GM23338 (cell line): ENCODE results near the gene GPC5. TPM values are rescaled to one million over a fixed set of nuclear protein-coding genes. Genes with fewer than 3 reads are reported as not detected.
"Not testable (repeated sequence)": the region's sequence is repeated elsewhere in the genome, so short reads cannot be mapped to it uniquely, and the experiment has no call there.

Source experiments
- ATAC-seq: fragments of 200-7000 bp; cut with Tn5 transposase; 3 replicates; pipeline ENCODE4 v1.9.1; 2020
- DNase-seq: peaks from one replicate; pipeline ENCODE4 v3.0.0-alpha.2; 2015; ENCODE audit warnings: low spot score
- H2AFZ ChIP-seq: fragments of 200-600 bp; sonication (generic); 2 replicates; pipeline ENCODE4 v1.8.0; 2016; ENCODE audit warnings: antibody characterized with exemption, mild to moderate bottlenecking, moderate library complexity
- H3F3A ChIP-seq: fragments of 200-600 bp; sonication (generic); replicated peaks from 2 replicates; pipeline ENCODE4 v1.8.0; 2017; ENCODE audit warnings: antibody characterized with exemption, mixed run types, low read depth
- H3K27ac ChIP-seq: fragments of 200-600 bp; sonication (generic); 2 replicates; pipeline ENCODE4 v1.6.1; 2016; ENCODE audit warnings: low read depth
- H3K27me3 ChIP-seq: fragments of 200-600 bp; sonication (generic); 2 replicates; pipeline ENCODE4 v1.8.0; 2016; ENCODE audit warnings: mild to moderate bottlenecking, mixed run types, moderate library complexity; ENCODE audit not compliant: insufficient read depth
- H3K36me3 ChIP-seq: fragments of 200-600 bp; sonication (generic); 2 replicates; pipeline ENCODE4 v1.8.0; 2016; ENCODE audit warnings: mild to moderate bottlenecking; ENCODE audit not compliant: insufficient read depth
- H3K4me1 ChIP-seq: fragments of 200-600 bp; sonication (generic); 2 replicates; pipeline ENCODE4 v1.8.0; 2016; ENCODE audit warnings: mild to moderate bottlenecking, moderate library complexity; ENCODE audit not compliant: insufficient read depth
- H3K4me2 ChIP-seq: fragments of 200-600 bp; sonication (generic); 2 replicates; pipeline ENCODE4 v1.7.1; 2017; ENCODE audit warnings: mixed run types
- H3K4me3 ChIP-seq: fragments of 200-600 bp; sonication (generic); 2 replicates; pipeline ENCODE4 v1.6.1; 2016; ENCODE audit warnings: mixed run types
- H3K79me2 ChIP-seq: fragments of 200-600 bp; sonication (generic); replicated peaks from 2 replicates; pipeline ENCODE4 v1.8.0; 2017; ENCODE audit warnings: mild to moderate bottlenecking; ENCODE audit not compliant: insufficient read depth
- H3K9me2 ChIP-seq: fragments of 200-600 bp; sonication (generic); 2 replicates; pipeline ENCODE4 v1.8.0; 2017; ENCODE audit not compliant: insufficient read depth
- H4K20me1 ChIP-seq: fragments of 200-600 bp; sonication (generic); replicated peaks from 2 replicates; pipeline ENCODE4 v1.8.0; 2017; ENCODE audit warnings: mild to moderate bottlenecking; ENCODE audit not compliant: insufficient read depth
- H3K27ac Mint-ChIP-seq: 2 replicates; pipeline ENCODE4 v1.8.0; 2020; ENCODE audit warnings: inconsistent platforms, mild to moderate bottlenecking, moderate library complexity, mixed read lengths
- H3K27me3 Mint-ChIP-seq: 3 replicates; pipeline ENCODE4 v1.8.0; 2022; ENCODE audit warnings: low read depth, mild to moderate bottlenecking, moderate library complexity, mixed read lengths, inconsistent platforms; ENCODE audit not compliant: insufficient read depth, poor library complexity
- H3K36me3 Mint-ChIP-seq: 3 replicates; pipeline ENCODE4 v1.8.0; 2021; ENCODE audit warnings: low read depth, mild to moderate bottlenecking, inconsistent platforms, moderate library complexity, mixed read lengths
- H3K4me1 Mint-ChIP-seq: 3 replicates; pipeline ENCODE4 v1.8.0; 2020; ENCODE audit warnings: mild to moderate bottlenecking, inconsistent platforms, mixed read lengths
- H3K4me3 Mint-ChIP-seq: 3 replicates; pipeline ENCODE4 v1.8.0; 2021; ENCODE audit warnings: moderate library complexity, mild to moderate bottlenecking, inconsistent platforms, mixed read lengths
- H3K9me3 Mint-ChIP-seq: 3 replicates; pipeline ENCODE4 v1.8.0; 2020; ENCODE audit warnings: moderate library complexity, mild to moderate bottlenecking, inconsistent platforms, mixed read lengths
- POLR2AphosphoS5 ChIP-seq: IDR thresholded peaks from 2 replicates; pipeline ENCODE4 v1.6.1; 2016; ENCODE audit warnings: antibody characterized with exemption, low read depth
- STAT1 ChIP-seq: IDR thresholded peaks from one replicate; pipeline ENCODE4 v1.6.1; 2016; ENCODE audit warnings: antibody characterized with exemption; ENCODE audit not compliant: unreplicated experiment
- ZNF114 ChIP-seq: fragments of 250-450 bp; sonication (Bioruptor Pico); IDR thresholded peaks from 2 replicates; pipeline ENCODE4 v1.5.0; 2020; ENCODE audit warnings: mild to moderate bottlenecking, moderate library complexity
- polyA plus RNA-seq: library from polyadenylated mRNA; unstranded; fragments of >200 nt; fragmentation: Nextera tagmentation; extraction: Ambion mirVana; gene quantifications from 2 replicates; pipeline ENCODE4 v1.2.1, GENCODE V29; 2016
- total RNA-seq: library from RNA; depleted of rRNA; stranded (reverse); fragments of >200 nt; shearing (Covaris generic); gene quantifications from 2 replicates; pipeline ENCODE4 v1.2.3, GENCODE V29; 2014
- TF ChIP-seq, protein P1 (sequence below): fragments of 250-450 bp; sonication (Bioruptor Pico); IDR thresholded peaks from 2 replicates; pipeline ENCODE4 v1.5.0; 2020; ENCODE audit warnings: mild to moderate bottlenecking, moderate library complexity

GPC5 gene
- total and polyA plus RNA-seq, 2 experiments from 2014 or later, result 0.95 to 1.1 TPM

DNA sequence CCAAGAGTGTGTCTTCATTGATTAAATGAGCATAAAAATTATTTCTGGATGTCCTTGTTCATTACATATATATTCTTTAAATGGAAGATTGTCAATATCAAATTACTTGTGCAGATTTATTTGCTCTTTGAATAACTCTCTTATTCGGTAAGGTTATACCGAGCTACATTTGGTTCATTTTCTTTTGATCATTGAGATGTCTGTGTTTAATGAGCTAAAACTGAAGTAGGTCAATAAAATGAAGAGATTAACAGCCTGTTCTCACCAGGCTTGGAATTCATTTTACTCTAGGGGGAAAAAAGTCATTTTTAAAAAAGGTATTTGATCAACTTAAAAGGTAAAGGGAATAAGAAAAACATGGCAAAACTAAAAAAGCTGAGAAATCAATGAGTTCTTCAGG is 10.6 kb downstream of the GPC5 start (continued):
- TF ChIP-seq, protein P1, sequence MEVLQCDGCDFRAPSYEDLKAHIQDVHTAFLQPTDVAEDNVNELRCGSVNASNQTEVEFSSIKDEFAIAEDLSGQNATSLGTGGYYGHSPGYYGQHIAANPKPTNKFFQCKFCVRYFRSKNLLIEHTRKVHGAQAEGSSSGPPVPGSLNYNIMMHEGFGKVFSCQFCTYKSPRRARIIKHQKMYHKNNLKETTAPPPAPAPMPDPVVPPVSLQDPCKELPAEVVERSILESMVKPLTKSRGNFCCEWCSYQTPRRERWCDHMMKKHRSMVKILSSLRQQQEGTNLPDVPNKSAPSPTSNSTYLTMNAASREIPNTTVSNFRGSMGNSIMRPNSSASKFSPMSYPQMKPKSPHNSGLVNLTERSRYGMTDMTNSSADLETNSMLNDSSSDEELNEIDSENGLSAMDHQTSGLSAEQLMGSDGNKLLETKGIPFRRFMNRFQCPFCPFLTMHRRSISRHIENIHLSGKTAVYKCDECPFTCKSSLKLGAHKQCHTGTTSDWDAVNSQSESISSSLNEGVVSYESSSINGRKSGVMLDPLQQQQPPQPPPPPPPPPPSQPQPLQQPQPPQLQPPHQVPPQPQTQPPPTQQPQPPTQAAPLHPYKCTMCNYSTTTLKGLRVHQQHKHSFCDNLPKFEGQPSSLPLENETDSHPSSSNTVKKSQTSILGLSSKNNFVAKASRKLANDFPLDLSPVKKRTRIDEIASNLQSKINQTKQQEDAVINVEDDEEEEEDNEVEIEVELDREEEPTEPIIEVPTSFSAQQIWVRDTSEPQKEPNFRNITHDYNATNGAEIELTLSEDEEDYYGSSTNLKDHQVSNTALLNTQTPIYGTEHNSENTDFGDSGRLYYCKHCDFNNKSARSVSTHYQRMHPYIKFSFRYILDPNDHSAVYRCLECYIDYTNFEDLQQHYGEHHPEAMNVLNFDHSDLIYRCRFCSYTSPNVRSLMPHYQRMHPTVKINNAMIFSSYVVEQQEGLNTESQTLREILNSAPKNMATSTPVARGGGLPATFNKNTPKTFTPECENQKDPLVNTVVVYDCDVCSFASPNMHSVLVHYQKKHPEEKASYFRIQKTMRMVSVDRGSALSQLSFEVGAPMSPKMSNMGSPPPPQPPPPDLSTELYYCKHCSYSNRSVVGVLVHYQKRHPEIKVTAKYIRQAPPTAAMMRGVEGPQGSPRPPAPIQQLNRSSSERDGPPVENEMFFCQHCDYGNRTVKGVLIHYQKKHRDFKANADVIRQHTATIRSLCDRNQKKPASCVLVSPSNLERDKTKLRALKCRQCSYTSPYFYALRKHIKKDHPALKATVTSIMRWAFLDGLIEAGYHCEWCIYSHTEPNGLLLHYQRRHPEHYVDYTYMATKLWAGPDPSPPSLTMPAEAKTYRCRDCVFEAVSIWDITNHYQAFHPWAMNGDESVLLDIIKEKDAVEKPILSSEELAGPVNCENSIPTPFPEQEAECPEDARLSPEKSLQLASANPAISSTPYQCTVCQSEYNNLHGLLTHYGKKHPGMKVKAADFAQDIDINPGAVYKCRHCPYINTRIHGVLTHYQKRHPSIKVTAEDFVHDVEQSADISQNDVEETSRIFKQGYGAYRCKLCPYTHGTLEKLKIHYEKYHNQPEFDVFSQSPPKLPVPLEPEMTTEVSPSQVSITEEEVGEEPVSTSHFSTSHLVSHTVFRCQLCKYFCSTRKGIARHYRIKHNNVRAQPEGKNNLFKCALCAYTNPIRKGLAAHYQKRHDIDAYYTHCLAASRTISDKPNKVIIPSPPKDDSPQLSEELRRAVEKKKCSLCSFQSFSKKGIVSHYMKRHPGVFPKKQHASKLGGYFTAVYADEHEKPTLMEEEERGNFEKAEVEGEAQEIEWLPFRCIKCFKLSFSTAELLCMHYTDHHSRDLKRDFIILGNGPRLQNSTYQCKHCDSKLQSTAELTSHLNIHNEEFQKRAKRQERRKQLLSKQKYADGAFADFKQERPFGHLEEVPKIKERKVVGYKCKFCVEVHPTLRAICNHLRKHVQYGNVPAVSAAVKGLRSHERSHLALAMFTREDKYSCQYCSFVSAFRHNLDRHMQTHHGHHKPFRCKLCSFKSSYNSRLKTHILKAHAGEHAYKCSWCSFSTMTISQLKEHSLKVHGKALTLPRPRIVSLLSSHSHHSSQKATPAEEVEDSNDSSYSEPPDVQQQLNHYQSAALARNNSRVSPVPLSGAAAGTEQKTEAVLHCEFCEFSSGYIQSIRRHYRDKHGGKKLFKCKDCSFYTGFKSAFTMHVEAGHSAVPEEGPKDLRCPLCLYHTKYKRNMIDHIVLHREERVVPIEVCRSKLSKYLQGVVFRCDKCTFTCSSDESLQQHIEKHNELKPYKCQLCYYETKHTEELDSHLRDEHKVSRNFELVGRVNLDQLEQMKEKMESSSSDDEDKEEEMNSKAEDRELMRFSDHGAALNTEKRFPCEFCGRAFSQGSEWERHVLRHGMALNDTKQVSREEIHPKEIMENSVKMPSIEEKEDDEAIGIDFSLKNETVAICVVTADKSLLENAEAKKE (CRISPR knock-in tag), result no peak
- TF ChIP-seq STAT1, result no peak
- TF ChIP-seq POLR2AphosphoS5, result no peak

DNA sequence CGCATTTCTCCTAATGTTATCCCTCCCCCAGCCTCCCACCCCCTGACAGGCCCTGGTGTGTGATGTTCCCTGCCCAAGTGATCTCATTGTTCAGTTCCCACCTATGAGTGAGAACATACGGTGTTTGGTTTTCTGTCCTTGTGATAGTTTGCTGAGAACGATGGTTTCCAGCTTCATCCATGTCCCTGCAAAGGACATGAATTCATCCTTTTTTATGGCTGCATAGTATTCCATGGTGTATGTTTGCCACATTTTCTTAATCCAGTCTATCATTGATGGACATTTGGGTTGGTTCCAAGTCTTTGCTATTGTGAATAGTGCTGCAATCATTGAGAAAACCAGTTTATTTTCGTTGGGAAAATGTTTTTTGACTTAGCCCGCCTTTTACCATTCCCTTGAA is 18.2 kb downstream of the GPC5 start:
- H3K9me2 ChIP-seq, H3K4me1 Mint-ChIP-seq, H3K36me3 ChIP-seq, H3K9me3 Mint-ChIP-seq, ATAC-seq, H3K4me3 Mint-ChIP-seq, H3F3A ChIP-seq, H3K36me3 Mint-ChIP-seq, H3K4me2 ChIP-seq, H3K27ac Mint-ChIP-seq, H3K79me2 ChIP-seq, H3K27ac ChIP-seq, H3K27me3 ChIP-seq, H3K27me3 Mint-ChIP-seq, H4K20me1 ChIP-seq, H3K4me3 ChIP-seq, H3K4me1 ChIP-seq, H2AFZ ChIP-seq, DNase-seq: not testable (repeated sequence)

DNA sequence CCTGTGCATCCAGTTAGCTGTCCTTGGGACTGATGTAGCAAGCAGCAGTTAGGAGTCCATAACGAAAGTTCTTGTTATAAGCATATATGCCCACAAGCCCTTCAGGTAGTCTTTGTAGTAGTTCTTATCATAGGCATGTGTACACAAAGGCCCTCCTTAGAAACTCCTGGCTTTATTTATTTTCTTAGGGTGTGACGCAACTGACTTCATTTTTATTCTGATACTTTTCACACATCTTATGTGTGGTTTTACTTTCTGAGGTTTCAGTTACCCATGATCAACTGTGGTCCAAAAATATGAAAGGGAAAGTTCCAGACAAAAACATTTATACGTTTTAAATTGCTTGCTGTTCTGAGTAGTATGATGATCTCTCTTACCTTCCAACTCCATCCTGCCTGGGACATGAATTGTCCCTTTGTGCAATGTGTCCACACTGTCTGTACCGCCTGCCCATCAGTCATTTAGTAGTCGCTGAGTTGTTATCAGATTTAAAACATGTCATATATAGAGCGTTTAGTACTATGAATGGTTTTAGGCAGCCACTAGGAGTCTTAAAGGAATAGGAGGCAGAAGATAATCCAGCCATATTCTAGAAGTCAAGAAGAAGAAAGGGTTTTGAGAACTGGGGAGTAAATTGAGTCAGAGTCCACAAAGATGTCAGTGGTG is 19.4 kb downstream of the GPC5 start:
- Histone ChIP-seq H3K79me2 (no peaks in the 10 kb centered on the region), H3F3A (no peaks in the 10 kb centered on the region), H3K4me1 (no peaks in the 10 kb centered on the region), H3K36me3 (no peaks in the 10 kb centered on the region), H2AFZ (no peak overlapping the region), H3K4me3 (no peak overlapping the region), H3K4me2 (no peak overlapping the region), H3K27ac (no peak overlapping the region), H4K20me1 (no peaks in the 10 kb centered on the region), H3K9me2 (0 out of 2 replicates have a peak, but pooled peaks cover under 1% of the 10 kb centered on the region), H3K27me3 (no peaks in the 10 kb centered on the region)
- Mint-ChIP-seq H3K4me1 (no peaks in the 10 kb centered on the region), H3K27ac (no peak overlapping the region), H3K27me3 (no peaks in the 10 kb centered on the region), H3K9me3 (no peaks in the 10 kb centered on the region), H3K4me3 (no peak overlapping the region), H3K36me3 (no peaks in the 10 kb centered on the region)
- ATAC-seq, result no peak
- DNase-seq, result no peak
- TF ChIP-seq, protein P1 (CRISPR knock-in tag), result no peak
- TF ChIP-seq STAT1 (no peak), ZNF114 (CRISPR knock-in tag) (no peak)
